ENCODE data around the gene ABCD3.

The ABCD3 gene

GRCh38 chr1:94463056-94463764 lies 45.0 kb downstream of the ABCD3 start:
- no peak overlapping the region for H3K4me3 ChIP-seq
- TF ChIP-seq CTCF (IDR thresholded peaks at IDR 0.05): no peak
- H3K4me1 ChIP-seq: no peaks in the 10 kb centered on the region
- no peaks in the 10 kb centered on the region for H3K9me3 ChIP-seq
- intact Hi-C loops (cut with DNase I; ENCODE audit: low total_unique reads): loop anchor here (2.0 kb wide), 1 partner anchor 38 kb away; no protein-coding TSS in a partner anchor
- no peak for DNase-seq
- H3K36me3 ChIP-seq: peaks cover 11 to 25% (median 24%) of the 10 kb centered on the region in 3 donors
- no peaks in the 10 kb centered on the region for H3K27me3 ChIP-seq
- no peak overlapping the region for H3K27ac ChIP-seq

- Histone ChIP-seq H3K36me3 (peaks cover 11 to 25% (median 24%) of the 10 kb centered on the region in 3 donors), H3K27ac (no peak overlapping the region), H3K9me3 (no peaks in the 10 kb centered on the region), H3K27me3 (no peaks in the 10 kb centered on the region), H3K4me1 (no peaks in the 10 kb centered on the region), H3K4me3 (no peak overlapping the region)
- peak in 1 of 2 experiments; percentile 46 for TF ChIP-seq CTCF (IDR thresholded peaks at IDR 0.05)
- no peak for DNase-seq
- intact Hi-C loops (cut with DNase I; ENCODE audit: low total_unique reads): loop anchor here (2.0 kb wide), 2 partner anchors 37 to 63 kb away; no protein-coding TSS in a partner anchor
These were observed 45.7 kb downstream of the ABCD3 start for GRCh38 chr1:94463765-94464330.

GRCh38 chr1:94468708-94469107 lies 50.5 kb downstream of the ABCD3 start:
- no peak overlapping the region for H3K4me3 ChIP-seq
- H3K4me1 ChIP-seq: no peaks in the 10 kb centered on the region
- no peak for DNase-seq
- no peak overlapping the region for H3K27ac ChIP-seq
- intact Hi-C loops (cut with DNase I; ENCODE audit: low total_unique reads): no loop called here
- no peak for TF ChIP-seq CTCF (IDR thresholded peaks at IDR 0.05)
- H3K36me3 ChIP-seq: peaks cover 10 to 16% (median 11%) of the 10 kb centered on the region in 3 donors
- H3K27me3 ChIP-seq: no peaks in the 10 kb centered on the region
- H3K9me3 ChIP-seq: no peaks in the 10 kb centered on the region

- H3K9me3 ChIP-seq: no peaks in the 10 kb centered on the region
- intact Hi-C loops (cut with DNase I; ENCODE audit: low total_unique reads): no loop called here
- no peak for DNase-seq
- H3K4me3 ChIP-seq: no peak overlapping the region
- H3K36me3 ChIP-seq: peaks cover 0 to 4% (median 3%) of the 10 kb centered on the region in 3 donors
- TF ChIP-seq CTCF (IDR thresholded peaks at IDR 0.05): no peak
- H3K4me1 ChIP-seq: no peaks in the 10 kb centered on the region
- no peak overlapping the region for H3K27ac ChIP-seq
- H3K27me3 ChIP-seq: no peaks in the 10 kb centered on the region
These were observed 53.1 kb downstream of the ABCD3 start for GRCh38 chr1:94471271-94471670.

GRCh38 chr1:94475232-94475631 lies 57.0 kb downstream of the ABCD3 start:
- Histone ChIP-seq H3K4me3 (no peak overlapping the region), H3K27me3 (no peaks in the 10 kb centered on the region), H3K36me3 (peaks cover 3 to 5% (median 4%) of the 10 kb centered on the region in 3 donors), H3K27ac (no peak overlapping the region), H3K4me1 (no peaks in the 10 kb centered on the region), H3K9me3 (no peaks in the 10 kb centered on the region)
- TF ChIP-seq CTCF (IDR thresholded peaks at IDR 0.05): no peak
- no peak for DNase-seq
- intact Hi-C loops (cut with DNase I; ENCODE audit: low total_unique reads): no loop called here

Measured in tibial artery (tissue), 4 donors.